NCI-H146 (cell line): ENCODE results near the gene ANKRD9.
"Not testable (repeated sequence)": the region's sequence is repeated elsewhere in the genome, so short reads cannot be mapped to it uniquely, and the experiment has no call there.

Source experiments
- DNase-seq: peaks from one replicate; lab custom pipeline; 2025; lab: John Stamatoyannopoulos, UW

Gene ANKRD9

GRCh38 chr14:102538602-102539543, 29.3 kb upstream of the ANKRD9 start:
- DNase-seq, result no peak

GRCh38 chr14:102537981-102538601, 28.5 kb upstream of the ANKRD9 start:
- no peak for DNase-seq

- no peak for DNase-seq
These were observed 22.7 kb upstream of the ANKRD9 start for GRCh38 chr14:102532204-102532658.

GRCh38 chr14:102530828-102531478, 21.4 kb upstream of the ANKRD9 start:
- no peak for DNase-seq

GRCh38 chr14:102528431-102529170, 19.0 kb upstream of the ANKRD9 start:
- no peak for DNase-seq

- no peak for DNase-seq
These were observed 16.4 kb upstream of the ANKRD9 start for GRCh38 chr14:102525929-102526497.

GRCh38 chr14:102525219-102525928, 15.8 kb upstream of the ANKRD9 start:
- DNase-seq, result peak; percentile 23

GRCh38 chr14:102524451-102525218, 15.1 kb upstream of the ANKRD9 start:
- DNase-seq, result peak; percentile 96

GRCh38 chr14:102523569-102524450, 14.2 kb upstream of the ANKRD9 start:
- peak; percentile 69 for DNase-seq

GRCh38 chr14:102523200-102523568, 13.6 kb upstream of the ANKRD9 start:
- DNase-seq, result no peak

GRCh38 chr14:102519709-102520108, 10.1 kb upstream of the ANKRD9 start:
- not testable (repeated sequence) for DNase-seq

GRCh38 chr14:102518063-102518648, 8.6 kb upstream of the ANKRD9 start:
- no peak for DNase-seq

- no peak for DNase-seq
These were observed 8.0 kb upstream of the ANKRD9 start for GRCh38 chr14:102517392-102518062.

GRCh38 chr14:102516531-102517391, 7.2 kb upstream of the ANKRD9 start:
- DNase-seq, result peak; percentile 12

- DNase-seq, result no peak
These were observed 5.6 kb upstream of the ANKRD9 start for GRCh38 chr14:102514987-102515733.
